ENCODE measurements around the gene FBN3. TPM values are rescaled to one million over a fixed set of nuclear protein-coding genes. Genes with fewer than 3 reads are reported as not detected.

The FBN3 gene
- total and polyA plus RNA-seq, 4 donors: 7.5 to 31.7 (median 14.5) TPM

- no peak for DNase-seq (ENCODE audit: low read depth in 4 of 6, low spot score in 6 of 6)
- WGBS (ENCODE audit: insufficient coverage): 90% methylated on average over 4 of the region's 6 CpGs
- H3K9me3 ChIP-seq (ENCODE audit: control insufficient read depth, insufficient read depth, low read length): no peaks in the 10 kb centered on the region
- no peak overlapping the region for H3K27ac ChIP-seq (ENCODE audit: low read depth, low read length)
- H3K27me3 ChIP-seq (ENCODE audit: control insufficient read depth, insufficient read depth, low read length): peaks cover 8% of the 10 kb centered on the region
- H3K36me3 ChIP-seq (ENCODE audit: control insufficient read depth, insufficient read depth, low read length): peaks cover 16% of the 10 kb centered on the region
- H3K4me1 ChIP-seq (ENCODE audit: control insufficient read depth, insufficient read depth, low read length): peaks cover 39% of the 10 kb centered on the region
- H3K4me3 ChIP-seq (ENCODE audit: low read depth, low read length): no peak overlapping the region
These were observed 930 bp upstream of the FBN3 start for GRCh38 chr19:8150178-8150865.

- peak in 3 of 6 donors; percentile 11 to 89 (median 73) for DNase-seq (ENCODE audit: low read depth in 4 of 6, low spot score in 6 of 6)
- 5% methylated on average over 32 of the region's 50 CpGs for WGBS (ENCODE audit: insufficient coverage)
- Histone ChIP-seq H3K27me3 (ENCODE audit: control insufficient read depth, insufficient read depth, low read length) (peaks cover 8% of the 10 kb centered on the region), H3K36me3 (ENCODE audit: control insufficient read depth, insufficient read depth, low read length) (peaks cover 19% of the 10 kb centered on the region), H3K4me1 (ENCODE audit: control insufficient read depth, insufficient read depth, low read length) (peaks cover 26% of the 10 kb centered on the region), H3K4me3 (ENCODE audit: low read depth, low read length) (peak overlapping the region; percentile 40), H3K9me3 (ENCODE audit: control insufficient read depth, insufficient read depth, low read length) (no peaks in the 10 kb centered on the region), H3K27ac (ENCODE audit: low read depth, low read length) (peak overlapping the region; percentile 47)
These were observed 757 bp downstream of the FBN3 start for GRCh38 chr19:8148410-8149260.

GRCh38 chr19:8148088-8148409, 1.3 kb downstream of the FBN3 start:
- H3K27me3 ChIP-seq (ENCODE audit: control insufficient read depth, insufficient read depth, low read length): peaks cover 8% of the 10 kb centered on the region
- H3K4me1 ChIP-seq (ENCODE audit: control insufficient read depth, insufficient read depth, low read length): peaks cover 29% of the 10 kb centered on the region
- no peaks in the 10 kb centered on the region for H3K9me3 ChIP-seq (ENCODE audit: control insufficient read depth, insufficient read depth, low read length)
- H3K4me3 ChIP-seq (ENCODE audit: low read depth, low read length): peak overlapping the region; percentile 40
- H3K27ac ChIP-seq (ENCODE audit: low read depth, low read length): no peak overlapping the region
- 88% methylated on average over 5 of the region's 6 CpGs for WGBS (ENCODE audit: insufficient coverage)
- no peak for DNase-seq (ENCODE audit: low read depth in 4 of 6, low spot score in 6 of 6)
- peaks cover 19% of the 10 kb centered on the region for H3K36me3 ChIP-seq (ENCODE audit: control insufficient read depth, insufficient read depth, low read length)

- H3K9me3 ChIP-seq (ENCODE audit: control insufficient read depth, insufficient read depth, low read length): no peaks in the 10 kb centered on the region
- peaks cover 8% of the 10 kb centered on the region for H3K27me3 ChIP-seq (ENCODE audit: control insufficient read depth, insufficient read depth, low read length)
- H3K4me1 ChIP-seq (ENCODE audit: control insufficient read depth, insufficient read depth, low read length): peaks cover 34% of the 10 kb centered on the region
- no peak for DNase-seq (ENCODE audit: low read depth in 4 of 6, low spot score in 6 of 6)
- no peak overlapping the region for H3K4me3 ChIP-seq (ENCODE audit: low read depth, low read length)
- peaks cover 19% of the 10 kb centered on the region for H3K36me3 ChIP-seq (ENCODE audit: control insufficient read depth, insufficient read depth, low read length)
- WGBS (ENCODE audit: insufficient coverage): 45% methylated on average over 6 of the region's 7 CpGs
- H3K27ac ChIP-seq (ENCODE audit: low read depth, low read length): no peak overlapping the region
These were observed 1.8 kb downstream of the FBN3 start for GRCh38 chr19:8147582-8147978.

- H3K9me3 ChIP-seq (ENCODE audit: control insufficient read depth, insufficient read depth, low read length): no peaks in the 10 kb centered on the region
- H3K27me3 ChIP-seq (ENCODE audit: control insufficient read depth, insufficient read depth, low read length): peaks cover 8% of the 10 kb centered on the region
- no peak overlapping the region for H3K27ac ChIP-seq (ENCODE audit: low read depth, low read length)
- DNase-seq (ENCODE audit: low read depth in 4 of 6, low spot score in 6 of 6): no peak
- no peak overlapping the region for H3K4me3 ChIP-seq (ENCODE audit: low read depth, low read length)
- WGBS (ENCODE audit: insufficient coverage): 65% methylated on average over 26 of the region's 27 CpGs
- H3K4me1 ChIP-seq (ENCODE audit: control insufficient read depth, insufficient read depth, low read length): peaks cover 38% of the 10 kb centered on the region
- peaks cover 20% of the 10 kb centered on the region for H3K36me3 ChIP-seq (ENCODE audit: control insufficient read depth, insufficient read depth, low read length)
These were observed 2.4 kb downstream of the FBN3 start for GRCh38 chr19:8146877-8147581.

- H3K4me1 ChIP-seq (ENCODE audit: control insufficient read depth, insufficient read depth, low read length): peaks cover 38% of the 10 kb centered on the region
- 79% methylated on average over 12 of the region's 14 CpGs for WGBS (ENCODE audit: insufficient coverage)
- H3K27ac ChIP-seq (ENCODE audit: low read depth, low read length): no peak overlapping the region
- H3K4me3 ChIP-seq (ENCODE audit: low read depth, low read length): no peak overlapping the region
- no peak for DNase-seq (ENCODE audit: low read depth in 4 of 6, low spot score in 6 of 6)
- peaks cover 8% of the 10 kb centered on the region for H3K27me3 ChIP-seq (ENCODE audit: control insufficient read depth, insufficient read depth, low read length)
- H3K9me3 ChIP-seq (ENCODE audit: control insufficient read depth, insufficient read depth, low read length): no peaks in the 10 kb centered on the region
- H3K36me3 ChIP-seq (ENCODE audit: control insufficient read depth, insufficient read depth, low read length): peaks cover 38% of the 10 kb centered on the region
These were observed 5.0 kb downstream of the FBN3 start for GRCh38 chr19:8144273-8144995.

- DNase-seq (ENCODE audit: low read depth in 4 of 6, low spot score in 6 of 6): no peak
- Histone ChIP-seq H3K9me3 (ENCODE audit: control insufficient read depth, insufficient read depth, low read length) (no peaks in the 10 kb centered on the region), H3K4me3 (ENCODE audit: low read depth, low read length) (no peak overlapping the region), H3K4me1 (ENCODE audit: control insufficient read depth, insufficient read depth, low read length) (peaks cover 29% of the 10 kb centered on the region), H3K36me3 (ENCODE audit: control insufficient read depth, insufficient read depth, low read length) (peaks cover 46% of the 10 kb centered on the region), H3K27me3 (ENCODE audit: control insufficient read depth, insufficient read depth, low read length) (peaks cover under 1% of the 10 kb centered on the region), H3K27ac (ENCODE audit: low read depth, low read length) (no peak overlapping the region)
- 43% methylated on average over 10 of the region's 10 CpGs for WGBS (ENCODE audit: insufficient coverage)
These were observed 6.4 kb downstream of the FBN3 start for GRCh38 chr19:8143041-8143440.

GRCh38 chr19:8142513-8142900, 6.9 kb downstream of the FBN3 start:
- peaks cover 24% of the 10 kb centered on the region for H3K4me1 ChIP-seq (ENCODE audit: control insufficient read depth, insufficient read depth, low read length)
- no peak overlapping the region for H3K4me3 ChIP-seq (ENCODE audit: low read depth, low read length)
- H3K9me3 ChIP-seq (ENCODE audit: control insufficient read depth, insufficient read depth, low read length): no peaks in the 10 kb centered on the region
- DNase-seq (ENCODE audit: low read depth in 4 of 6, low spot score in 6 of 6): no peak
- no peaks in the 10 kb centered on the region for H3K27me3 ChIP-seq (ENCODE audit: control insufficient read depth, insufficient read depth, low read length)
- 61% methylated on average over 6 of the region's 6 CpGs for WGBS (ENCODE audit: insufficient coverage)
- H3K27ac ChIP-seq (ENCODE audit: low read depth, low read length): no peak overlapping the region
- H3K36me3 ChIP-seq (ENCODE audit: control insufficient read depth, insufficient read depth, low read length): peaks cover 49% of the 10 kb centered on the region
